ENCODE results near the gene ACO1. TPM values are rescaled to one million over a fixed set of nuclear protein-coding genes. Genes with fewer than 3 reads are reported as not detected.

ACO1 gene
- polyA plus RNA-seq, 1 donor (not counting 4 experiments of a cell fraction or from before 2014, with no cell fraction given) = 29.2 TPM

GRCh38 chr9:32347571-32347970, 36.9 kb upstream of the ACO1 start:
- no peaks in the 10 kb centered on the region for H3K9me1 ChIP-seq (ENCODE audit: control insufficient read depth, extremely low read depth, insufficient read depth, low read length)
- H3K36me3 ChIP-seq (ENCODE audit: control insufficient read depth in 2 of 2, extremely low read depth in 1 of 2, insufficient read depth in 2 of 2, low read length in 2 of 2) = no peaks in the 10 kb centered on the region
- H3K79me2 ChIP-seq (ENCODE audit: control insufficient read depth, insufficient read depth, low read length) = no peaks in the 10 kb centered on the region
- no peaks in the 10 kb centered on the region for H3K4me1 ChIP-seq (ENCODE audit: control insufficient read depth, extremely low read depth, insufficient read depth, low read length)
- no peak overlapping the region for H3K27ac ChIP-seq (ENCODE audit: control insufficient read depth, insufficient read depth, low read length)
- TF ChIP-seq CTCF (optimal IDR thresholded peaks at IDR 0.05 in 1 of 3, IDR thresholded peaks at IDR 0.05 in 1 of 3, conservative IDR thresholded peaks at IDR 0.05 in 1 of 3; ENCODE audit: extremely low read depth in 1 of 3, insufficient read depth in 2 of 3, low read length in 3 of 3) (no peak), EZH2 (IDR thresholded peaks at IDR 0.05; ENCODE audit: low read length) (no peak)
- DNase-seq (ENCODE audit: low read depth, low spot score) = no peak
- dilution Hi-C loops (cut with MboI; ENCODE audit: extremely low pct_ligation_motif_present, low sequenced_read_pairs) = no loop called here
- no peak overlapping the region for H2AFZ ChIP-seq (ENCODE audit: control insufficient read depth, low read length)
- no peaks in the 10 kb centered on the region for H3K27me3 ChIP-seq (ENCODE audit: control insufficient read depth, extremely low read depth, insufficient read depth, low read length)
- H3K4me3 ChIP-seq (ENCODE audit: control insufficient read depth in 2 of 3, extremely low read depth in 1 of 3, insufficient read depth in 2 of 3, low read depth in 1 of 3, low read length in 3 of 3) = no peak overlapping the region
- no peaks in the 10 kb centered on the region for H3K9me3 ChIP-seq (ENCODE audit: control insufficient read depth, low read depth, low read length)
- no peak for FAIRE-seq
- no peak overlapping the region for H3K4me2 ChIP-seq (ENCODE audit: control insufficient read depth, extremely low read depth, insufficient read depth, low read depth, low read length)
- no peak overlapping the region for H3K9ac ChIP-seq (ENCODE audit: control insufficient read depth, extremely low read depth, insufficient read depth, low read length)
- H4K20me1 ChIP-seq (ENCODE audit: control insufficient read depth, extremely low read depth, insufficient read depth, low read length) = no peaks in the 10 kb centered on the region

- Histone ChIP-seq H3K4me1 (ENCODE audit: control insufficient read depth, extremely low read depth, insufficient read depth, low read length) (no peaks in the 10 kb centered on the region), H3K27me3 (ENCODE audit: control insufficient read depth, extremely low read depth, insufficient read depth, low read length) (no peaks in the 10 kb centered on the region), H3K9me3 (ENCODE audit: control insufficient read depth, low read depth, low read length) (no peaks in the 10 kb centered on the region), H3K4me3 (ENCODE audit: control insufficient read depth in 2 of 3, extremely low read depth in 1 of 3, insufficient read depth in 2 of 3, low read depth in 1 of 3, low read length in 3 of 3) (no peak overlapping the region), H2AFZ (ENCODE audit: control insufficient read depth, low read length) (no peak overlapping the region), H3K36me3 (ENCODE audit: control insufficient read depth in 2 of 2, extremely low read depth in 1 of 2, insufficient read depth in 2 of 2, low read length in 2 of 2) (no peaks in the 10 kb centered on the region), H3K27ac (ENCODE audit: control insufficient read depth, insufficient read depth, low read length) (no peak overlapping the region), H3K4me2 (ENCODE audit: control insufficient read depth, extremely low read depth, insufficient read depth, low read depth, low read length) (no peak overlapping the region), H3K9me1 (ENCODE audit: control insufficient read depth, extremely low read depth, insufficient read depth, low read length) (no peaks in the 10 kb centered on the region), H4K20me1 (ENCODE audit: control insufficient read depth, extremely low read depth, insufficient read depth, low read length) (no peaks in the 10 kb centered on the region), H3K79me2 (ENCODE audit: control insufficient read depth, insufficient read depth, low read length) (no peaks in the 10 kb centered on the region), H3K9ac (ENCODE audit: control insufficient read depth, extremely low read depth, insufficient read depth, low read length) (no peak overlapping the region)
- TF ChIP-seq CTCF (optimal IDR thresholded peaks at IDR 0.05 in 1 of 3, IDR thresholded peaks at IDR 0.05 in 1 of 3, conservative IDR thresholded peaks at IDR 0.05 in 1 of 3; ENCODE audit: extremely low read depth in 1 of 3, insufficient read depth in 2 of 3, low read length in 3 of 3) = no peak
- no peak for TF ChIP-seq EZH2 (IDR thresholded peaks at IDR 0.05; ENCODE audit: low read length)
- FAIRE-seq (no peak), DNase-seq (ENCODE audit: low read depth, low spot score) (no peak)
- dilution Hi-C loops (cut with MboI; ENCODE audit: extremely low pct_ligation_motif_present, low sequenced_read_pairs) = no loop called here
These were observed 36.2 kb upstream of the ACO1 start for GRCh38 chr9:32348106-32348695.

Data from keratinocyte (primary cell).